H9 (cell line): ENCODE data around the gene OTOGL. TPM values are rescaled to one million over a fixed set of nuclear protein-coding genes. Genes with fewer than 3 reads are reported as not detected.

ENCODE experiments used
- DNase-seq: peaks from one replicate; pipeline ENCODE4 v3.0.0-alpha.2; 2017
- H2AFZ ChIP-seq: one replicate; pipeline ENCODE4 v1.6.1; 2013; ENCODE audit warnings: mild to moderate bottlenecking, low read length, control low read depth, moderate library complexity
- H2AK5ac ChIP-seq: 2 replicates; pipeline ENCODE4 v1.6.1; 2013; ENCODE audit warnings: low read length, control low read depth, mixed read lengths; ENCODE audit not compliant: insufficient read length
- H2BK120ac ChIP-seq: one replicate; pipeline ENCODE4 v1.6.1; 2013; ENCODE audit warnings: low read depth, mild to moderate bottlenecking, low read length, control low read depth, inconsistent platforms; ENCODE audit not compliant: poor library complexity, severe bottlenecking
- H2BK12ac ChIP-seq: 2 replicates; pipeline ENCODE4 v1.6.1; 2013; ENCODE audit warnings: low read length, control low read depth, mixed read lengths, low read depth; ENCODE audit not compliant: insufficient read length
- H2BK15ac ChIP-seq: 2 replicates; pipeline ENCODE4 v1.6.1; 2013; ENCODE audit warnings: low read depth, low read length, control low read depth
- H2BK20ac ChIP-seq: one replicate; pipeline ENCODE4 v1.6.1; 2013; ENCODE audit warnings: low read depth, mild to moderate bottlenecking, low read length, control low read depth, inconsistent platforms; ENCODE audit not compliant: poor library complexity, severe bottlenecking
- H2BK5ac ChIP-seq: 2 replicates; pipeline ENCODE4 v1.6.1; 2013; ENCODE audit warnings: low read length, control low read depth, mixed read lengths; ENCODE audit not compliant: insufficient read length
- H3K14ac ChIP-seq: 2 replicates; pipeline ENCODE4 v1.6.1; 2013; ENCODE audit warnings: low read length, control low read depth; ENCODE audit not compliant: insufficient read depth
- H3K18ac ChIP-seq: 2 replicates; pipeline ENCODE4 v1.6.1; 2013; ENCODE audit warnings: low read depth, mild to moderate bottlenecking, mixed read lengths, low read length, control low read depth; ENCODE audit not compliant: insufficient read length
- H3K23ac ChIP-seq: 2 replicates; pipeline ENCODE4 v1.6.1; 2013; ENCODE audit warnings: low read length, control low read depth, mixed read lengths, low read depth; ENCODE audit not compliant: insufficient read length
- H3K23me2 ChIP-seq: 2 replicates; pipeline ENCODE4 v1.6.1; 2013; ENCODE audit warnings: low read depth, mild to moderate bottlenecking, mixed read lengths, low read length, control low read depth; ENCODE audit not compliant: insufficient read length, poor library complexity, severe bottlenecking
- H3K27ac ChIP-seq: 2 replicates; pipeline ENCODE4 v1.5.1; 2013; ENCODE audit warnings: low read length, control low read depth, mixed read lengths, low read depth; ENCODE audit not compliant: insufficient read length
- H3K27me3 ChIP-seq: 2 replicates; pipeline ENCODE4 v1.6.1; 2013; ENCODE audit warnings: low read length, control low read depth, inconsistent platforms; ENCODE audit not compliant: insufficient read depth
- H3K4ac ChIP-seq: 2 replicates; pipeline ENCODE4 v1.6.1; 2013; ENCODE audit warnings: low read depth, mild to moderate bottlenecking, control low read depth, inconsistent platforms, low read length, moderate library complexity
- H3K4me1 ChIP-seq: 2 replicates; pipeline ENCODE4 v1.6.1; 2013; ENCODE audit warnings: low read length, control low read depth, inconsistent platforms; ENCODE audit not compliant: insufficient read depth
- H3K4me2 ChIP-seq: 2 replicates; pipeline ENCODE4 v1.6.1; 2013; ENCODE audit warnings: low read length, control low read depth, mixed read lengths; ENCODE audit not compliant: insufficient read length, insufficient read depth
- H3K56ac ChIP-seq: 2 replicates; pipeline ENCODE4 v1.6.1; 2013; ENCODE audit warnings: low read depth, mild to moderate bottlenecking, mixed read lengths, low read length, control low read depth; ENCODE audit not compliant: insufficient read length
- H3K79me1 ChIP-seq: 2 replicates; pipeline ENCODE4 v1.6.1; 2013; ENCODE audit warnings: low read depth, mild to moderate bottlenecking, moderate library complexity, low read length, control low read depth, inconsistent platforms; ENCODE audit not compliant: insufficient read depth, poor library complexity, severe bottlenecking
- H3K79me2 ChIP-seq: 2 replicates; pipeline ENCODE4 v1.6.1; 2013; ENCODE audit warnings: low read length, control low read depth, inconsistent platforms; ENCODE audit not compliant: insufficient read depth
- H3K9ac ChIP-seq: 2 replicates; pipeline ENCODE4 v1.6.1; 2013; ENCODE audit warnings: low read length, control low read depth, mixed read lengths; ENCODE audit not compliant: insufficient read length; ENCODE audit errors: extremely low read depth
- H3K9me3 ChIP-seq: one replicate; pipeline ENCODE4 v1.6.1; 2013; ENCODE audit warnings: low read depth, low read length, inconsistent platforms; ENCODE audit not compliant: control insufficient read depth
- H3T11ph ChIP-seq: one replicate; pipeline ENCODE4 v1.6.1; 2013; ENCODE audit warnings: mild to moderate bottlenecking, low read length, control low read depth, inconsistent platforms
- H4K20me1 ChIP-seq: one replicate; pipeline ENCODE4 v1.6.1; 2013; ENCODE audit not compliant: control insufficient read depth, insufficient read length, insufficient read depth
- H4K5ac ChIP-seq: 2 replicates; pipeline ENCODE4 v1.6.1; 2013; ENCODE audit warnings: low read depth, mild to moderate bottlenecking, mixed read lengths, low read length, control low read depth; ENCODE audit not compliant: insufficient read length
- H4K8ac ChIP-seq: replicated peaks from 2 replicates; pipeline ENCODE4 v1.6.1; 2013; ENCODE audit warnings: low read length, control low read depth, mixed read lengths, low read depth; ENCODE audit not compliant: insufficient read length
- H4K91ac ChIP-seq: 2 replicates; pipeline ENCODE4 v1.6.1; 2013; ENCODE audit warnings: low read depth, mild to moderate bottlenecking, moderate library complexity, mixed read lengths, low read length, control low read depth; ENCODE audit not compliant: insufficient read length
- H3K27ac Mint-ChIP-seq, 3 experiments: 2 replicates in 2 of 3; 3 replicates in 1 of 3; pipeline ENCODE4 v1.8.0; 2020 to 2021; ENCODE audit warnings: mixed read lengths in 3 of 3, mild to moderate bottlenecking in 1 of 3, moderate library complexity in 1 of 3
- H3K27me3 Mint-ChIP-seq: 2 replicates; pipeline ENCODE4 v1.8.0; 2021; ENCODE audit warnings: low read depth, mild to moderate bottlenecking, moderate library complexity, mixed read lengths
- H3K36me3 Mint-ChIP-seq, 3 experiments: 2 replicates in 2 of 3; 3 replicates in 1 of 3; pipeline ENCODE4 v1.8.0; 2020 to 2021; ENCODE audit warnings: low read depth in 3 of 3, mixed read lengths in 3 of 3; ENCODE audit not compliant: insufficient read depth in 1 of 3
- H3K4me1 Mint-ChIP-seq, 2 experiments: 2 replicates each; pipeline ENCODE4 v1.8.0; 2020; ENCODE audit warnings: mixed read lengths in 2 of 2
- H3K4me3 Mint-ChIP-seq, 2 experiments: 2 replicates in 1 of 2; 3 replicates in 1 of 2; pipeline ENCODE4 v1.8.0; 2020 to 2021; ENCODE audit warnings: mild to moderate bottlenecking in 2 of 2, mixed read lengths in 2 of 2, moderate library complexity in 1 of 2
- H3K9me3 Mint-ChIP-seq, 2 experiments: 2 replicates in 1 of 2; 3 replicates in 1 of 2; pipeline ENCODE4 v1.8.0; 2020; ENCODE audit warnings: mild to moderate bottlenecking in 2 of 2, mixed read lengths in 2 of 2, moderate library complexity in 1 of 2
- CTCF ChIP-seq: fragments of 200-600 bp; sonication (generic); conservative IDR thresholded peaks from 3 replicates; pipeline ENCODE4 v1.8.0; 2021; ENCODE audit warnings: antibody characterized with exemption, mild to moderate bottlenecking
- total RNA-seq: library from RNA; stranded (reverse); gene quantifications from 2 replicates; pipeline ENCODE4 v1.2.1, GENCODE V29; 2021

OTOGL gene
- total RNA-seq, 1 experiment from 2014 or later: 0.11 TPM

DNA sequence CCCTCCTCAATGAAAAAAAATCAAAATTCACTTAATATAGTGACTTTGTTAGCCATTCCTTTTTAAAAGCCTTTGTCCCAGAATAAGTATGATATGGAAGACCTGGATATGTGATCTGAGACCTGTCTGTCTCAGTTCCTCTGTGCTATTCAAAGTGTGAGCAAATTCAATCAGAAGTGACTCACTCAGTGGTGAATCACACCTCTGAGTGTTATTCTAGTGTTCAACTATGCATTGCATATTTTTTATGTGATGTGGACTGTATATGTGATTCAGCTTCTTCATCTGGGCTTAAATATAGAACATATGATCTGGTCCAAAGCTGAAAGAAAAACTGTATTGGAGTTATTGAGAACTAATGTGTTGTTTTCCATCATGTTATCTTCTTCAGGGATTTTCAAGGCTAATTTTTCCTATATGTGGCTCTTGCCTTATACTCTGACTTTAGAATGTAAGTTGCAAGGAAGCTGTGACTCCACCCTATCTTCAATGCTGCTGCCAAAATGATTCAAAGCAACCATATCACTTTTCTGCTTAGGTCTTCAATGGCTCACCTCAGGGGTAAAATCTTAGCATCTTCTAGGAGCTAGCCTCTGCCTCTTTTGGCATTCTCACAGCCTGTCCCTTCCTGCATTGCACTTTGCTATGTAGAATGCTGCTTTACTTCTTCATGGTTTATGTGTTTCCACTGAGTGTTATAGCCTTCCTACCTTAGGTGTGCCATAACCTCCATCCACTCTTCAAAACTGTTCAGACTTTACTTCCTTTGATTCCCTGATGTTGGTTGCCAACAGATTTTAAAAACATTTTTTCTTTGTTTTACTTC lies 169.8 kb downstream of the OTOGL start:
- H3K27ac Mint-ChIP-seq: no peak overlapping the region
- H3K56ac ChIP-seq: no peak overlapping the region
- TF ChIP-seq CTCF: no peak
- H3K27me3 Mint-ChIP-seq: no peaks in the 10 kb centered on the region
- no peak overlapping the region for H3K4me3 Mint-ChIP-seq
- H3K14ac ChIP-seq: no peak overlapping the region
- H3K4me1 ChIP-seq: no peaks in the 10 kb centered on the region
- H3K4ac ChIP-seq: no peak overlapping the region
- H3K79me2 ChIP-seq: no peaks in the 10 kb centered on the region
- H2BK15ac ChIP-seq: no peak overlapping the region
- H3K79me1 ChIP-seq: no peaks in the 10 kb centered on the region
- no peak overlapping the region for H4K5ac ChIP-seq
- no peak overlapping the region for H2AFZ ChIP-seq
- no peak for DNase-seq
- H3K4me1 Mint-ChIP-seq: peaks cover 3% of the 10 kb centered on the region in 2 experiments; a peak in 1 of 4 replicates
- no peak overlapping the region for H2BK120ac ChIP-seq
- H2BK12ac ChIP-seq: no peak overlapping the region
- H4K8ac ChIP-seq: no peak overlapping the region
- H3K9me3 Mint-ChIP-seq: no peaks in the 10 kb centered on the region
- no peak overlapping the region for H3K4me2 ChIP-seq
- no peak overlapping the region for H3K23ac ChIP-seq
- no peaks in the 10 kb centered on the region for H3K23me2 ChIP-seq
- no peak overlapping the region for H3T11ph ChIP-seq
- no peak overlapping the region for H2BK5ac ChIP-seq
- H4K20me1 ChIP-seq: no peaks in the 10 kb centered on the region
- H4K91ac ChIP-seq: no peak overlapping the region
- H3K9me3 ChIP-seq: no peaks in the 10 kb centered on the region
- no peak overlapping the region for H3K9ac ChIP-seq
- no peak overlapping the region for H2BK20ac ChIP-seq
- no peaks in the 10 kb centered on the region for H3K36me3 Mint-ChIP-seq
- H3K27me3 ChIP-seq: no peaks in the 10 kb centered on the region
- no peak overlapping the region for H3K27ac ChIP-seq
- H2AK5ac ChIP-seq: no peak overlapping the region
- H3K18ac ChIP-seq: no peak overlapping the region
